Fibroblast of lung (primary cell): ENCODE results near the gene LRRC10B. TPM values are rescaled to one million over a fixed set of nuclear protein-coding genes. Genes with fewer than 3 reads are reported as not detected.

Experiments
- DNase-seq, 2 donors: peaks; one replicate each; pipeline versions ENCODE4 v3.0.0 to v3.0.0-alpha.2; 2010; ENCODE audit warnings: low read depth in 2 of 2
- H2AFZ ChIP-seq: 2 replicates; pipeline ENCODE4 v1.5.1; 2012; ENCODE audit warnings: low read length, control low read depth, inconsistent platforms
- H3K27ac ChIP-seq: 2 replicates; pipeline ENCODE4 v1.5.1; 2011; ENCODE audit warnings: low read length, control low read depth; ENCODE audit not compliant: insufficient read depth
- H3K27me3 ChIP-seq: 2 replicates; pipeline ENCODE4 v1.5.1; 2011; ENCODE audit warnings: mild to moderate bottlenecking, low read length; ENCODE audit not compliant: control insufficient read depth, insufficient read depth
- H3K36me3 ChIP-seq: 2 replicates; pipeline ENCODE4 v1.5.1; 2011; ENCODE audit warnings: low read length; ENCODE audit not compliant: control insufficient read depth, insufficient read depth
- H3K4me1 ChIP-seq: 2 replicates; pipeline ENCODE4 v1.5.1; 2011; ENCODE audit warnings: low read length; ENCODE audit not compliant: control insufficient read depth, insufficient read depth; ENCODE audit errors: extremely low read depth
- H3K4me2 ChIP-seq: 2 replicates; pipeline ENCODE4 v1.5.1; 2011; ENCODE audit warnings: low read length, control low read depth; ENCODE audit not compliant: insufficient read depth; ENCODE audit errors: extremely low read depth
- H3K4me3 ChIP-seq, 4 experiments: fragments of 200-600 bp in 1 of 4; sonication (generic) in 1 of 4; replicated peaks in 1 of 4; 2 replicates each; pipeline ENCODE4 v1.5.1; 2011 to 2016; ENCODE audit warnings: low read length in 4 of 4, low read depth in 3 of 4, mild to moderate bottlenecking in 3 of 4, control low read depth in 2 of 4, inconsistent platforms in 1 of 4, mixed read lengths in 1 of 4; ENCODE audit not compliant: insufficient read depth in 1 of 4; ENCODE audit errors: control extremely low read depth in 1 of 4
- H3K79me2 ChIP-seq: 2 replicates; pipeline ENCODE4 v1.5.1; 2012; ENCODE audit warnings: mild to moderate bottlenecking, low read length, inconsistent platforms; ENCODE audit not compliant: control insufficient read depth, insufficient read depth
- H3K9ac ChIP-seq: 2 replicates; pipeline ENCODE4 v1.5.1; 2011; ENCODE audit warnings: mild to moderate bottlenecking, low read length, control low read depth; ENCODE audit not compliant: insufficient read depth
- H3K9me3 ChIP-seq: 2 replicates; pipeline ENCODE4 v1.5.1; 2012; ENCODE audit warnings: low read depth, low read length; ENCODE audit not compliant: control insufficient read depth, insufficient read depth
- H4K20me1 ChIP-seq: 2 replicates; pipeline ENCODE4 v1.5.1; 2011; ENCODE audit warnings: low read length; ENCODE audit not compliant: control insufficient read depth, insufficient read depth; ENCODE audit errors: extremely low read depth
- CTCF ChIP-seq, 2 donors: IDR thresholded peaks in 1 of 2; conservative IDR thresholded peaks in 1 of 2; 1 replicate in 1 of 2; 2 replicates in 1 of 2; pipeline ENCODE4 v1.5.1; 2011 to 2012; ENCODE audit warnings: low read length in 2 of 2, control low read depth in 1 of 2, inconsistent platforms in 1 of 2, low read depth in 1 of 2, mild to moderate bottlenecking in 1 of 2
- EZH2 ChIP-seq: IDR thresholded peaks from 2 replicates; pipeline ENCODE4 v1.5.1; 2012; ENCODE audit warnings: low read length, control low read depth, mild to moderate bottlenecking; ENCODE audit errors: missing control alignments
- polyA plus RNA-seq, 2 donors: library from polyadenylated mRNA; depleted of rRNA in 1 of 2; stranded (reverse) in 1 of 2; unstranded in 1 of 2; fragments of >200 nt; gene quantifications; 2 replicates each; pipeline ENCODE4 v1.2.1, GENCODE V29; 2011 to 2012; ENCODE audit warnings: missing spikeins in 1 of 2
- total RNA-seq: library from RNA; depleted of rRNA; stranded (reverse); fragments of >200 nt; gene quantifications from 2 replicates; pipeline ENCODE4 v1.2.1, GENCODE V29; 2014

LRRC10B gene
- total and polyA plus RNA-seq, 2 donors (not counting 1 experiment from before 2014, with no cell fraction given) = 0.17 TPM; not detected in 1

GRCh38 chr11:61486011-61486620 lies 22.4 kb upstream of the LRRC10B start:
- DNase-seq = no peak
- Histone ChIP-seq H3K4me3 (no peak overlapping the region), H4K20me1 (no peaks in the 10 kb centered on the region), H3K4me1 (peaks cover 17% of the 10 kb centered on the region), H3K9ac (no peak overlapping the region), H3K79me2 (no peaks in the 10 kb centered on the region), H3K27me3 (peaks cover 7% of the 10 kb centered on the region), H2AFZ (no peak overlapping the region), H3K27ac (no peak overlapping the region), H3K9me3 (no peaks in the 10 kb centered on the region), H3K36me3 (no peaks in the 10 kb centered on the region), H3K4me2 (no peak overlapping the region)
- no peak for TF ChIP-seq CTCF (conservative IDR thresholded peaks at IDR 0.05 in 1 of 2, IDR thresholded peaks at IDR 0.05 in 1 of 2; ENCODE audit: low read depth in 1 of 2, low read length in 2 of 2)
- no peak for TF ChIP-seq EZH2

DNA sequence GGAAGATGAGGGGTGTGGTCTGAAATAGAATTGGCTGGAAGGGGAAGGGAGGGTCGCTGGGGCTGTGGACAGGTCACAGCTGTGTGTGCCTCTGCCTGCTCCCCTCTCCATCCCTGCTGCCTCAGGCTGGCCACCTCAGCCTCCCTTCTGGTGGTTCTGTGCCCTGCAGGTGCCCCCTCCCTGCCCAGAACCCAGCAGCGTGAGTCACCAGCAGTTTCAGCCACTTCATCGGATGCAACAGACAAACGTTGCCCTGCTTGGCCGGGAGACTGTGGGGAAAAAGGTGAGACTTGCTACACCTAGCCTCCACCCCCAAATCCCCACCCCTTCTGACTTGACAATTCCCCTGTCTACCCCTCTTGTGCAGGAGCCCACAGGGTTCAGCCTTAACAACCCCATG lies 21.8 kb upstream of the LRRC10B start:
- Histone ChIP-seq H3K27ac (no peak overlapping the region), H3K79me2 (no peaks in the 10 kb centered on the region), H3K36me3 (no peaks in the 10 kb centered on the region), H3K9ac (no peak overlapping the region), H3K4me3 (no peak overlapping the region), H4K20me1 (no peaks in the 10 kb centered on the region), H3K27me3 (peaks cover 7% of the 10 kb centered on the region), H2AFZ (no peak overlapping the region), H3K4me2 (no peak overlapping the region), H3K4me1 (peaks cover 17% of the 10 kb centered on the region), H3K9me3 (no peaks in the 10 kb centered on the region)
- no peak for TF ChIP-seq EZH2
- TF ChIP-seq CTCF (conservative IDR thresholded peaks at IDR 0.05 in 1 of 2, IDR thresholded peaks at IDR 0.05 in 1 of 2; ENCODE audit: low read depth in 1 of 2, low read length in 2 of 2) = no peak
- DNase-seq = no peak

DNA sequence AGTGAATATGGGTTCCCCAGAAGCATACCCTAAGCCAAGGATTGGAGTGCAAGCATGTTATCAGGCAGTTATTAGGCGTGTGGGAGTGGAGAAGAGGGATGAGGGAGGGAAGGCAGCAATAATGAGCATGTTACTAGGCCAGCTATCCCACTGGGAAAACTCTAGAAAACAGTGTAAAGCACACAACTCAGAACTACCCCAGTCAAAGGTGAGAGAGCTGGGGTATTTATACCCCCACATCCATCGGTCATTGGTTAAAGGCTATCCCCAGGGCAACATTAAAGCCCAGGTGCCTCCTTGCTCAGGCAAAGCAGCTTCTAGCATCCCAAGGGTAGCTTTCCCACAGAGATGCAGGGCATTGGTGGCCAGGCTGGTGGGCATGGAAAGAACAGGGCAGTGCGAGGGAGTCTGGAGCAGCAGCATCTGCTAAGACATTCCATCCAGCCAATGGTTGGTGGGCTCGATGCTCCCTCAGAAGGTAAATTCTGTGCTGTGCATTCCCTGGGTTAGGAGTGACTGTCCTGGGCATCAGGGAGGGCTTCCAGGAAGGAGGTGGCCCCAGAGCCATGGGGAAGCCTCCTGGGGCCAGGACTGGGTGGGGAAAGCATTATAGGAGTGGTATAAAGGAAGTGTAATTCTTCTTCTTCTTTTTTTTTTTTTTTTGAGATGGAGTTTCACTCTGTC lies 21.1 kb upstream of the LRRC10B start:
- H2AFZ ChIP-seq = no peak overlapping the region
- no peak for DNase-seq
- no peak overlapping the region for H3K4me2 ChIP-seq
- TF ChIP-seq CTCF (conservative IDR thresholded peaks at IDR 0.05 in 1 of 2, IDR thresholded peaks at IDR 0.05 in 1 of 2; ENCODE audit: low read depth in 1 of 2, low read length in 2 of 2) (no peak), EZH2 (no peak)
- H3K4me3 ChIP-seq = no peak overlapping the region
- no peaks in the 10 kb centered on the region for H4K20me1 ChIP-seq
- H3K36me3 ChIP-seq = no peaks in the 10 kb centered on the region
- peaks cover 17% of the 10 kb centered on the region for H3K4me1 ChIP-seq
- H3K79me2 ChIP-seq = no peaks in the 10 kb centered on the region
- no peaks in the 10 kb centered on the region for H3K9me3 ChIP-seq
- peaks cover 7% of the 10 kb centered on the region for H3K27me3 ChIP-seq
- no peak overlapping the region for H3K27ac ChIP-seq
- H3K9ac ChIP-seq = no peak overlapping the region
